ENCODE data around the gene PPIL6. TPM values are rescaled to one million over a fixed set of nuclear protein-coding genes. Genes with fewer than 3 reads are reported as not detected.
A peak's percentile ranks its signal among the peaks of the same experiment; 100 is the strongest.

PPIL6 gene
- total RNA-seq, 4 donors from 2014 or later = 0.64 to 4.0 (median 1.9) TPM; not detected in 1

- Histone ChIP-seq H3K27ac (peak overlapping the region; percentile 84 to 93 (median 87)), H3K4me1 (peaks cover 14 to 37% (median 33%) of the 10 kb centered on the region in 4 donors), H3K9me3 (no peaks in the 10 kb centered on the region), H3K27me3 (no peaks in the 10 kb centered on the region), H3K36me3 (peaks cover 0 to under 1% (median 0%) of the 10 kb centered on the region in 4 donors), H3K4me3 (peak overlapping the region; percentile 44 to 89 (median 66))
- peak in 1 of 3 donors; percentile 49 for TF ChIP-seq POLR2AphosphoS5 (IDR thresholded peaks at IDR 0.05)
- TF ChIP-seq CTCF (IDR thresholded peaks at IDR 0.05) = no peak
- WGBS, 2 donors (ENCODE audit: low coverage in 1 of 2) = 8 to 83% methylated on average over 2 to 23 of the region's 38 CpGs
- DNase-seq = no peak
- intact Hi-C loops (cut with DNase I; ENCODE audit: low total_unique reads) = no loop called here
- in situ Hi-C loops (cut with MboI; ENCODE audit: low pct_ligation_motif_present in 1 of 4, low pct_unique_long_range_greater_than_20kb in 1 of 4, low sequenced_read_pairs in 3 of 4) = loop anchor here in 2 of 4 donors (10.0 kb wide), 1 partner anchor 71 kb away; the partner anchor contains the start of gene CD164 (in 2 of the 2)
These were observed 15.7 kb upstream of the PPIL6 start for GRCh38 chr6:109456111-109456583.

- in situ Hi-C loops (cut with MboI; ENCODE audit: low pct_ligation_motif_present in 1 of 4, low pct_unique_long_range_greater_than_20kb in 1 of 4, low sequenced_read_pairs in 3 of 4) (loop anchor here in 2 of 4 donors (10.0 kb wide), 1 partner anchor 71 kb away; the partner anchor contains the start of gene CD164 (in 2 of the 2)), intact Hi-C loops (cut with DNase I; ENCODE audit: low total_unique reads) (no loop called here)
- WGBS, 2 donors (ENCODE audit: low coverage in 1 of 2) = 0% methylated on average over 13 to 61 of the region's 70 CpGs
These were observed 15.1 kb upstream of the PPIL6 start, which contains the start of gene MICAL1 for GRCh38 chr6:109455437-109456110. TSS of gene MICAL1 (minus strand) at chr6:109455772. CDS start at chr6:109454196, 1,576 bp downstream.

GRCh38 chr6:109454496-109455436 is 14.3 kb upstream of the PPIL6 start:
- in situ Hi-C loops (cut with MboI; ENCODE audit: low pct_ligation_motif_present in 1 of 4, low pct_unique_long_range_greater_than_20kb in 1 of 4, low sequenced_read_pairs in 3 of 4) (loop anchor here in 2 of 4 donors (10.0 kb wide), 1 partner anchor 70 kb away; the partner anchor contains the start of gene CD164 (in 2 of the 2)), intact Hi-C loops (cut with DNase I; ENCODE audit: low total_unique reads) (no loop called here)
- Histone ChIP-seq H3K27ac (peak overlapping the region; percentile 84 to 93 (median 87)), H3K36me3 (no peaks in the 10 kb centered on the region), H3K4me1 (peaks cover 14 to 37% (median 33%) of the 10 kb centered on the region in 4 donors), H3K27me3 (no peaks in the 10 kb centered on the region), H3K4me3 (peak overlapping the region; percentile 44 to 89 (median 66)), H3K9me3 (no peaks in the 10 kb centered on the region)
- 0 to 4% methylated on average over 2 to 42 of the region's 48 CpGs for WGBS, 2 donors (ENCODE audit: low coverage in 1 of 2)
- peak; percentile 76 for DNase-seq
- TF ChIP-seq POLR2AphosphoS5 (IDR thresholded peaks at IDR 0.05) (peak in 2 of 3 donors; percentile 52 to 55), POLR2A (IDR thresholded peaks at IDR 0.05) (peak; percentile 27), CTCF (IDR thresholded peaks at IDR 0.05) (peak in 1 of 5 experiments; percentile 11), EP300 (IDR thresholded peaks at IDR 0.05; ENCODE audit: low read depth) (no peak)

More at GRCh38 chr6:109455437-109456110, 15.1 kb upstream of the PPIL6 start, which contains the start of gene MICAL1:
- H3K4me1 ChIP-seq = peaks cover 14 to 37% (median 33%) of the 10 kb centered on the region in 4 donors
- no peaks in the 10 kb centered on the region for H3K9me3 ChIP-seq
- peak; percentile 90 for DNase-seq
- TF ChIP-seq EP300 (IDR thresholded peaks at IDR 0.05; ENCODE audit: low read depth) (no peak), POLR2A (IDR thresholded peaks at IDR 0.05) (peak; percentile 63), CTCF (IDR thresholded peaks at IDR 0.05) (peak in 4 of 5 experiments; percentile 43 to 60 (median 48)), POLR2AphosphoS5 (IDR thresholded peaks at IDR 0.05) (peak; percentile 30 to 75 (median 68))
- H3K4me3 ChIP-seq = peak within 1 kb of the TSS; percentile 44 to 89 (median 66)
- H3K27ac ChIP-seq = peak within 1 kb of the TSS; percentile 84 to 93 (median 87)
- no peaks in the 10 kb centered on the region for H3K36me3 ChIP-seq
- no peaks in the 10 kb centered on the region for H3K27me3 ChIP-seq

Measured in transverse colon (tissue), 4 donors.